Occipital lobe (tissue), 2 donors: ENCODE data around the gene ZNF646. TPM values are rescaled to one million over a fixed set of nuclear protein-coding genes. Genes with fewer than 3 reads are reported as not detected.

Experiments
- DNase-seq: peaks from one replicate; lab custom pipeline; 2025; lab: John Stamatoyannopoulos, UW
- total RNA-seq: library from RNA; depleted of rRNA; stranded (reverse); fragments of >200 nt; gene quantifications from one replicate; pipeline ENCODE4 v1.2.3, GENCODE V29; 2014

The ZNF646 gene
- total RNA-seq, 1 donor from 2014 or later = 16.5 TPM

DNA sequence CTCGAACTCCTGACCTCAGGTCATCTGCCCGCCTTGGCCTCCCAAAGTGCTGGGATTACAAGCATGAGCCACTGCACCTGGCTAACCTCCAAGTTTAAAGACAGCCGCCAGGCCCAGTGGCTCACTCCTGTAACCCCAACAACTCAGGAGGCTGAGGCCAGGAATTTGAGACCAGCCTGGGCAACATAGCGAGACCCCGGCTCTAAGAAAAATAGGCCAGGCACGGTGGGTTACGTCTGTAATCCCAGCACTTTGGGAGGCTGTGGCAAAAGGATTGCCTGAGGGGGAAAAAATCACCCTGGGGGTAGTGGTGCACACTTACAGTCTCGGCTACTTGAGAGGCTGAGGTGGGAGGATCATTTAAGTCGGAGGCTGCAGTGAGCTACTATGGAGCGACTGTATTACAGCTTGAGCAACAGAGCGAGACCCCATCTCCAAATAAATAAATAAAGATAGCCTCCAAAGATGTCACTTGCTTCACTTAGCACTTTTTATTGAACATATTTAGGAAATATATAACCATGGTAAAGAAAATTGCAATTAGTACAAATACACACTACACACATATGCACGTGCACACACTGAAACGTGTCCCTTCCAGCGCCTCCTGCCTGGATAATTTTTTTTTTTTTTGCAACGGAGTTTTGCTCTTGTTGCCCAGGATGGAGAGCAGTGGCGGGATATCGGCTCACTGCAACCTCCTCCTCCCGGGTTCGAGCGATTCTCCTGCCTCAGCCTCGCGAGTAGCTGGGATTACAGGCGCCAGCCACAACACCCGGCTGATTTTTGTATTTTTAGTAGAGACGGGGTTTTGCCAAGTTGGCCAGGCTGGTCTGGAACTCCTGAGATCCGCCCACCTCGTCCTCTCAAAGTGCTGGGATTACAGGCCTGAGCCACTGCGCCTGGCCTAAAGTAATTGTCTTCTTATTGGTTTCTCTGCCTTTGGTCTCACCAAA is 32.6 kb downstream of the ZNF646 start:
- DNase-seq = no peak

DNA sequence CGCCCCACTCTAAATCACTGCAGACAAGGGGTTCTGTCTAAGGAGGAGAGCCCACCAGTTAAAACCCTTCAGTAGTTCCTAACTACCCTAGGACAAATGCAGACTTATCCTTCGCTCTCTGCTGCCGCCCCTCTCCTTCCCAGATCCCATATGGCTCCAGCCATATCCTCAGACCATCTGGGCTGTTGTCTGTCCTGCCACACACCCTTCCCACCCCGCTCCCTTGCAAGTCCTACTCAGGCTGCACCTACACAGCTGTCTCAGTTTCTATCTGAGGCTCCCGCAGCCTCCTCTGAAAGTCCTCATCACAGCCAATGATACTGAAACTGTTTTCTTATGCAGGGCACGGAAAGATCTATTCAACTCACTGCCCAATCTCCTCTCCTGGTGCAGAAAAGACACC is 33.2 kb downstream of the ZNF646 start:
- no peak for DNase-seq

DNA sequence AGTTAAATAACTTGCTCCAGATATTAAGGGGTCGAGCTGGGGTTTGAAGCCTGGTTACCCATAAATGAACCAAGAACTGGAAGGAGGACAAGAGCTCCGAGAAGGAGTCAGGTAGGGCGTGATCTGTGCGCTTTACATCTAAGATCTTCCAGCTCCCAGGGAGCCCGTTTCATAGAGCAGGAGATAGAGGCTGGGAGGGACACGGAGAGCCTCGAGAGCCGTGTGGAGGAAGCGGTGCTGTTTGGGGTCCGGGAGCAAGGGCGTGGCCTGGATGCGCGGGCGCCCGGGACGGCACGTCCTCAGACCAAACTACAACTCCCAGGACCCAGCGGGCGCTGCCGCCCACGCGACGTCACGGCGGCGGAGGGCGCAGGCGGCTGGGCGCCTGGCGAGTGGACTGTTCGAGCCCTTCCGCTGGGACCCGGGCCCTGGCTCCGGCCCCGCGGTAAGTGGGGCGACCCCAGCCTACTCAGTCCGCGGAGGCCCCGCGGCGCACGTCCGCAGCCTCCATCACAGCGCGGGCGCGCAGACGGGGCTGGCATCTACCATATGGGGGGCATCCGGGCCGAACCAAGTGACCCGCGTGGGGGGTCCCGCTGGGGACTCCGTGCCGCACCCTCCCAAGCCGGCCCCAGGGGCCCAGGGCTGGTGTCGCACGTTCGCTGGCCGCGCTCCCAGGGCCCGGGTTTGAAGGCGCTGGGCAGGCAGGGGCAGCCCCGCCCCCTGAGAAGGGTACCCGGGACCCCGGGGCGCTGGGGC is 34.0 kb downstream of the ZNF646 start, which contains the start of gene BCKDK:
TSS of gene BCKDK (plus strand) at position 352 of the 759 bp plus-strand sequence. CDS start 838 bp downstream, outside the sequence.
- DNase-seq = peak; percentile 64

DNA sequence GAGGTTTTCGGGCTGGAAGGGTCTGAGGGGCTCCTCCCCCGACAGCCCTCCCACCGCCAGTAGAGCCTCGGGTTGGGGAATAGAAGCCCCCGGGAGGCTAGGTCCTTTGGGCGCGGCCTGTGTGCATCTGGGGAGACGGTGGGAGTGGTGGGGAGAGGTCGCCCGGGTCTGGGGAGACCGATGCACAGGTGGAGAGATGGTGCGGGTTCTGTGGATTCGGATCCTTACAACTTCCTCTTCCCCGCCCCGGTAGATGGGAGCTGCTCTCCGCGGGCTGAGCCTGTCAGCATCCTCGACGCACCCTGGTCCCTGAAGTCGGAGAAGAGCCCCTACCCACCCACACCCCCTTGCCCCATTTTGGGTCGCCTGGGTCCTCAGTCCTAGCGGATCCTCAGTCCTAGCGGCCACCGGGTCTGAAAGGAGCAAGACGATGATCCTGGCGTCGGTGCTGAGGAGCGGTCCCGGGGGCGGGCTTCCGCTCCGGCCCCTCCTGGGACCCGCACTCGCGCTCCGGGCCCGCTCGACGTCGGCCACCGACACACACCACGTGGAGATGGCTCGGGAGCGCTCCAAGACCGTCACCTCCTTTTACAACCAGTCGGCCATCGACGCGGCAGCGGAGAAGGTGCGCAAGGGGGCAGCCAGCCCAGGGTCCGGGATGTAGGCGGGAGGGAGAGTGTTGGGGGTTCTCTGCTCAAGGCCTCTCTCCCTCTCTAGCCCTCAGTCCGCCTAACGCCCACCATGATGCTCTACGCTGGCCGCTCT is 34.8 kb downstream of the ZNF646 start:
- DNase-seq = no peak

DNA sequence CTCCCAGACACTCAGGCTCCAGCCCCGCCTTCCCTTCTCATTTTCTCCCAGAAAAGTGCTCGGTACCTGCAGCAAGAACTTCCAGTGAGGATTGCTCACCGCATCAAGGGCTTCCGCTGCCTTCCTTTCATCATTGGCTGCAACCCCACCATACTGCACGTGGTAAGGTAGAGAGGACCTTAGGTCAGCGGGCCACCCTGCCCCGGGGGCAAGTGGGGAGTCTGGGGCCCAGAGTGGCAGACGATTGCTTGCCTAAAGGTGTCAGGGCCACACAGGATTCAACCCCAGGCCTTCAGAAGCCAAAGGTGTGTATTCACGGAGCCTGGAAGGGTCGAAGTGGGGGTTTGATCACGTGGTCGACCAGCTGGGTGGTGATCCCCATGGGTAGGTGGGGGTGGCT is 35.4 kb downstream of the ZNF646 start:
- DNase-seq = no peak

DNA sequence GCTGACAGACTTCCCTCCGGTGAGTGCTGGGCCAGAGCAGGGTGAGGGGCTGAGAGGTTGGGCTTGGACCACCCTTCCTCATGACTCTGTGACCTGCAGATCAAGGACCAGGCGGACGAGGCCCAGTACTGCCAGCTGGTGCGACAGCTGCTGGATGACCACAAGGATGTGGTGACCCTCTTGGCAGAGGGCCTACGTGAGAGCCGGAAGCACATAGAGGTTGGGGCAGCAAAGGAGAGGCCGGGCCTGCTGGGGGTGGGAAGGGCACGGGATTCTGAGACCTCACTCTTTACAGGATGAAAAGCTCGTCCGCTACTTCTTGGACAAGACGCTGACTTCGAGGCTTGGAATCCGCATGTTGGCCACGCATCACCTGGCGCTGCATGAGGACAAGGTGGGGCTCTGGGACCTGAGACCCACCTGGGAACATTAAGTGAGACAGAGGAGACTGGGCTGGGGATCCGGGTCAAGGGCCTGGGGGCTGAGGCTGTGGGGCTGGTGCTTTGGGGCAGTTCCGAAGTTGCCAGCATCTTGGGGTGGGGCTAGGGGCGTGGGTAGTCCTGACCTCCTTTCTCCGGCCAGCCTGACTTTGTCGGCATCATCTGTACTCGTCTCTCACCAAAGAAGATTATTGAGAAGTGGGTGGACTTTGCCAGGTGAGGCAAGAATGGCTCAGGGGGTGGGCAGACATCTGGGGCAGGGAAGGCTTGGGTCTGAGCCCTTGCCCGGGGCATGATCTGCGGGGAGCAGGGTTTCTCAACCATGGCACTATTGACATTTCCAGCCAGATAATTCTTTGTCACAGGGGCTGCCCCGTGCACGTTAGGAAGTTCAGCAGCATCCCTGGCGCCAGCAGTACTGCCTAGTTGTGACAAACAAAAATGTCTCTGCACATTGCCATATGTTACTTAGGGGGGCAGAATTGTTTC is 36.1 kb downstream of the ZNF646 start:
- DNase-seq = no peak

DNA sequence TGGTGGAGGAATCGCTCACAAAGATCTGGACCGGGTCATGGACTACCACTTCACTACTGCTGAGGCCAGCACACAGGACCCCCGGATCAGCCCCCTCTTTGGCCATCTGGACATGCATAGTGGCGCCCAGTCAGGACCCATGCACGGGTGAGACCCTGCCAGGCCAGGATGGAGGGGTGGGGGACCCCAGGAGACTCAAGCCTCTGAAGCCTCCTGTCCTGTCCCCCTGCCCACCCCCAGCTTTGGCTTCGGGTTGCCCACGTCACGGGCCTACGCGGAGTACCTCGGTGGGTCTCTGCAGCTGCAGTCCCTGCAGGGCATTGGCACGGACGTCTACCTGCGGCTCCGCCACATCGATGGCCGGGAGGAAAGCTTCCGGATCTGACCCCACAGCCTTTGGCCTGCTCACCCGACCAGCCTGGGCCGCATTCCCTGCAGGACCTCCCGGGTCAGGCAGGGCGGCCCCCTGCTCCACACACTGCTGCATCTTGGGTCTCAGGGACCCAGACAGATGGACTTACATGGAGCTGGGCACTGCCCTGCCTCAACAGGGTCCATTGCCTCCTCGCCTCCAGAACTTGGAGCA is 37.8 kb downstream of the ZNF646 start:
- DNase-seq = no peak

DNA sequence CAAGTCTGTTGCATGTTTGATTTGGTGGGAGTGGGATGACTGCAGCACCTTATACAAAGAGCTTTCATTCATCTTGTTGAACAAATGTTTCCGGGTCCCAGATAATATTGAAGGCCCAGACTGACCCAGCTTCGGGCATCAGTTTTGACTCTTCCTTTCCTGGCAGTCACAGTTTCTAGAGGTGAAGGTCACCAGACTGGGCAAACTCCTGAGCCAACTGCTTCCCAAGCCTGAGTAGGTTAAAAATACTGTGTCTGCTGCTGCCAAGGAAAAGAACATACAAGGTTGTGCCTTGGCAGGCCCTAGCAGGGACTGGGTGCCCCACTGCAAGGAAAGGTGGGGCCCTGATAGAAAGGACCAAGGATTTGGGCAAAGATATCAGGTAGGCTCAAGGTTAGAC is 38.5 kb downstream of the ZNF646 start:
- no peak for DNase-seq

DNA sequence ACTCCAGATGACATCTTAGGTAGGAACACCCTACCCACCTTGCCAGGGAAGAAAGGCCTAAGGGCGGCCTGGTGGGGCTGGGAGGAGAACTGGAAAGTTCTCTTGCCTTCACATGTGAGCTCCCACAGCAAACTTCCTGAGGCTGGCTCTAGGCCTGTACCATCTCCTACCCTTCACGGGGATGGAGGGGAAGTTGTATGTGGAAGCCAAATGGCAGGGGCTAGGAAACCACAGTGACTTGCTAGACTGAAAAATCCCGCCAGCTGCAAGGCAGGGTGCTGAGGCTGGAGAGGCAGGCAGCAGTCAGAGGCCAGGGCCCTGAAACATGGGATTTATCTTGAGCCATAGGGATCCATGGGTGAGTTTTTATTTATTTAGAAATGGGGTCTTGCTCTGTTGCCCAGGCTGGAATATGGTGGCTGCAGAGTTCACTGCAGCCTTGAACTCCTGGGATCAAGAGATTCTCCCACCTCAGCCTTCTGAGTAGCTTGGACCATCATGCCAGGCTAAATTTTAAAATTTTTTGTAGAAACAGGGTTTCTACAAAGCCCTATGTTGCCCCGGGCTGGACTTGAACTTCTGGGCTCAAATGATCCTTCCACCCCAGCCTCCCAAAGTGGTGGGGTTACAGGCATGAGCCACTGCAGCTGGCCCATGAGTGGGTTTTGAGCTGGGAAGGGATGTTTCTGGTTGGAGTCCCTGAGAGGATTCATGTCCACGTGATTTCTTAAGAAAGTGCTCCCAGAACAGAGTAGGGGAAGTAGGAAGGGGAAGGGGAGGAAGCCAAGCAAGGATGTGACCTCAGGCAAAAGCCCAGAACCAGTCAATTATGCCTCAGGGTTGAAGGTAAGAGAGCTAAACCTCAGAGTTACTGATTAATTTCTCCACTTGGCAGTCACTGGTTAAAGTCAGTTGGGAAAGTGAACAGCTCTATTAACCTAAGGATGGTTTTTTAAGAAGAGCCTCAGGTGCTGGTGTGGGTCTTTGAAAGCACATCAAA is 39.2 kb downstream of the ZNF646 start:
- DNase-seq = no peak

DNA sequence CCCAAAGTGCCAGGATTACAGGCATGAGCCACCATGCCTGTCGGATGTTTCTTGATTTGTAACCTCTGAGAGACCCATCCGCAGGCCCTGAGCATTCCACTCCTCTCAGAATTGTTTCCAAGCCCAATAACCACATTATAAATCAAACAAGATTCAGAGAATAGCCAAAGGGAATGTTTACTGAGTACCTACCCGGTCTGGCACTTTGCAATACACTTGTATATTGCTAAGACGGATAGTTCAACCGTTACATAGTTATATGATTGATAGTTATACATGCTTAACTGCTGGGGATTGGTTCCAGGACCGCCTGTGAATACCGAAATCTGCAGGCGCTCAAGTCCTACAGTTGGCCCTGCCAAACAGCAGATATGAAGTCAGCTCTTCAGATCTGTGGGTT is 40.2 kb downstream of the ZNF646 start:
- no peak for DNase-seq

DNA sequence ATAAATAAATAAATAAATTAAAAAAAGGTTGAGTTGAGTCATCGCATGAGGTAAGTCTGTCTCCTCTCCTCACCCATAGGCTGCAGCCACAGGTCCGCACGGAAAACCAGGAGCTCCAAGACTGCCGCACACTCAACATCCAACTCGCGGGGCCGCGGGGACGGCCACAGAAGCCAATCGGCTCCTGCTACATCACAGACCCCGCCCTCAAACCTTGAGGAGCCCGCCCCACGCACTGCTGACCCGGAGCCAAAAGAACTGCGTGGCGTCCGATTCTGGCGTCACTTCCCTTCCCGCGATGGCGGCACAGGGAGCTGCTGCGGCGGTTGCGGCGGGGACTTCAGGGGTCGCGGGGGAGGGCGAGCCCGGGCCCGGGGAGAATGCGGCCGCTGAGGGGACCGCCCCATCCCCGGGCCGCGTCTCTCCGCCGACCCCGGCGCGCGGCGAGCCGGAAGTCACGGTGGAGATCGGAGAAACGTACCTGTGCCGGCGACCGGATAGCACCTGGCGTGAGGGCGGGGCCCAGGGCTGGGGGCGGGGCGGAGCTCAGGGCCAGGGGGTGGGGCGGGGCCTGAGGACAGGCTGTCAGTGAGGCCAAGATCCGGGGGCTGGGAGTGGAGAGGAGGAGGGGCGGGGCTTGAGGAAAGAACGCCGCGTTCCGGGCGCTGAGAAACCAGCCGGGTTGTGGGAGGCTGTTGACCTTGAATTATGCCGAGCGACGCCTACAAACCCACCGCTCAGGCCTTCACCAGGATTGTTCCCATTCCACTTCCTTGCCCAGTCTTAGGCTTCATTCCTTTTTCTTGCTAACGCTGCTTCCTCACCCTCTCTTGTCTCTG is 43.4 kb downstream of the ZNF646 start, which contains the start of gene KAT8:
TSS of gene KAT8 (plus strand) at position 281 of the 839 bp plus-strand sequence. CDS start at position 299, 18 bp downstream.
- peak; percentile 97 for DNase-seq

DNA sequence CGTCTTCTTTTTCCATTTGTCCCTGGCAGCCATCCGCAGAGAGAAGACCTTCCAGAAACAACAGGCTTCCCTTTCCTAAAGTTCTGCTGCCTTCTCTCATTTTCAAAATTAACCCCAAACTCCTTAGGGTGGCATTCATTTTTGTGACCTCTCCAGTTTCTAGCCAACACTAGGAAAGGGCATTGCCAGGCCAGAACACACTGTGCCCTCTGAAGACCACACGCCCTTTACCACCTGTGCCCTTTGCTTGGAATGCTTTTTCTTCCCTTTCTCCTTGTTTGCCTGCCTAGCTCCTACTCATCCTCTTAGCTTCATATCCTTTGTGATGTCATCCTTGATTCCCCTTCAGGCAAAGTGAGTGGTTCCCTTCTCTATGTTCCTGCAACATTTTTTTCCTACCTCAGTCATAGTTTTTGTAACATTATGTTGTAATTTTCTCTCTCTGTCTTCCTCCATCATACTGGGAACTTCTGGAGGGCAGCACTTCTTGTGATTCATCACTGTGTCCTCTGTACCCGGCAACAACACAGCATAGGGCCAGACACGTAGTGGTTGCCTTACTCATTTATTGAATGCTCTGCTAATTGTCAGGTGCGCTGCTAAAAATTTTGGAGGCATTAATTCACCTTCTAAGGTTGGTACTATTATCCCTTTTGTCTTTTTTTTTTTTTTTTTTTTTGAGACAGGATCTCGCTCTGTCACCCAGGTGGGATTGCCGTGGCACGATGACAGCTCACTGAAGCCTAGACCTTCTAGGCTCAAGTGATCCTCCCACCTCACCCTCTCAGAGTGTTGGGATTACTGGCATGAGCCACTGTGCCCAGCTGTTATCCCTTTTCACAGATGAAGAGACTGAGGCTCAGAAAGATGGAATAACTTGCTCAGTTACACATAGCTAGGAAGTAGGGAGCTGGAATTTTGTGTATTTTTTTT is 44.3 kb downstream of the ZNF646 start:
- DNase-seq = no peak

DNA sequence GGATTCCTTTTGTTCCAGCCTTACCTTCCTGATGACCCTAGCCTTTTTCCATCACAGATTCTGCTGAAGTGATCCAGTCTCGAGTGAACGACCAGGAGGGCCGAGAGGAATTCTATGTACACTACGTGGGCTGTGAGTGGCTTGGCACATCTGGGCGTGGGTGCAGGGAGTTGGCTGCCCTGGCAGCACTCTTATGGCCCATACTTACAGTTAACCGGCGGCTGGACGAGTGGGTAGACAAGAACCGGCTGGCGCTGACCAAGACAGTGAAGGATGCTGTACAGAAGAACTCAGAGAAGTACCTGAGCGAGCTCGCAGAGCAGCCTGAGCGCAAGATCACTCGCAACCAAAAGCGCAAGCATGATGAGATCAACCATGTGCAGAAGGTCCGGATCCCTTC is 45.9 kb downstream of the ZNF646 start:
- DNase-seq = no peak

DNA sequence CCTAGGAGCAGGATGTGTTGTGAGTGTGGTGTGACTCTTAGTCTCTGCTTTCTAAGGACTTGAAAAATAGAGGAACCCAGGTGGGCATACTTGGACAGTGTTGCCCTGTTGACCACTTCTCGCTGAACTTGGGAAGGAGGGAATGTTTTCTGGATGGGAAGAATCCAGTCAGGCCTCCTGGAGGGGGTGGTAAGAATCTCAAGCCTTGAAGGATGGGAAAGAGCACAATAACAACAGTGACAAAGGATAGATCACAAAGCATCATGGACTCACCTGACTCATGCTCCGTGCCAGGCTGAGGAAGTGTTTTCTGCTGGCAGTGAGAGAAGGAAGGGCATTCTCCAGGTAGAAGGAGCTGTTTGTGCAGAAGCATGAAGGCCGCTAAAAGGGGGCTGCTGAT is 51.6 kb downstream of the ZNF646 start:
- DNase-seq = no peak

DNA sequence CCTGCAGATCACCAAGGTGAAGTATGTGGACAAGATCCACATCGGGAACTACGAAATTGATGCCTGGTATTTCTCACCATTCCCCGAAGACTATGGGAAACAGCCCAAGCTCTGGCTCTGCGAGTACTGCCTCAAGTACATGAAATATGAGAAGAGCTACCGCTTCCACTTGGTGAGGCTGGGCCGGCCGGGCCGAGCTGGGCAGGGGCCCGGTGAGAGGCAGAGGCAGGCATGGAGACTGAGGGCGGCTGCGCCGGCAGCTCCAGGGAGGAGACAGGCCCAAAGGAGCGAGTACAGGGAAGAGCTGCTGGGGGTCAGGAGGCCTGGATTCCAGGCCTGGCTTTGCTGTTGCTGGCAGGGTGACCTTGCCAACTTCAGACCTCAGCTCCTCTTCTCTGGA is 53.0 kb downstream of the ZNF646 start:
- DNase-seq = no peak

DNA sequence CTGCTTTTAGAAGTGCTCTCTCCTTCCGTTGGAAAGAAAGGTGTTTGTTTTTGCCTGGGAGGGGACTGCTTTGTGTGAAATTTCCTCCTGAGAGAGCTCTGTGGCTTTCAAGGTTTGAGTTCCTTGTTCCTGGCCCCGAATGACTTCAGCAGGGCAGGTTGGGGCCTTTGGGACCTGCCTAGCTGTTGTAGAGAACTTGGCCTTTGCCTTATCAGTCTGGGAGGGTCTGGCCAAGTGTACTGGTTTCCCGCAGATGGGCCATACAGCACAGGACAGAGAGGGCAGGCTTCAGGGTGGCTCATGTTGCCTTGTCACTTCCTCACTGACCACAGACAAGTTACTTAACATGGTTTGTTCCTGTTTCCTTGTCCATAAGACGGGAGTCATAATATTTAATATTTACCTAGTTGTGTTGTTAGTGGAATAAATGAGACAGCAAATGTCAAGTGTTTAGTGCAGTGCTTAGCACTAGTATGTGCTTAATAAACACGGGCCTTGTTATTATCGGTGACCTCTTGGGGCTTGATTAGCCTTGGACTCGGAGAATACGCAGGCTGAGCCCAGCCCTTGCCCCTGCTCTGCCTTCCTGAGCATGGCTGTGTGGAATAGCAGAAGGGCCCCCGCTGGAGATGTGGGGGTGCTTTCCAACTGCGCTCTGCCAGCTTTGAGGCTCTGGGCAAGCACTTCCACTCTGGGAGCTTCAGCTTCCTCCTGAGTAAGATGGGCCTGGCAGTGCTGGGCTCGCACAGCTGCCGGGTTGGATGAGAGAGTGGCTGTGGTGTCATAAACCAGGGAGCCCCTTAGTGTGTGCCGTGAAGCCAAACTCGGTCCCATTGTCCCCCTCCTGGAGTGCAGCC is 54.7 kb downstream of the ZNF646 start:
- peak; percentile 16 for DNase-seq
